ENCODE measurements around the gene TMEM72. TPM values are rescaled to one million over a fixed set of nuclear protein-coding genes. Genes with fewer than 3 reads are reported as not detected.
A peak's percentile ranks its signal among the peaks of the same experiment; 100 is the strongest.

Gene TMEM72
- total and polyA plus RNA-seq, 2 of the 13 experiments (the other 11 are each of a cell fraction or from before 2014, with no cell fraction given): 0.04 TPM; not detected in 1

DNA sequence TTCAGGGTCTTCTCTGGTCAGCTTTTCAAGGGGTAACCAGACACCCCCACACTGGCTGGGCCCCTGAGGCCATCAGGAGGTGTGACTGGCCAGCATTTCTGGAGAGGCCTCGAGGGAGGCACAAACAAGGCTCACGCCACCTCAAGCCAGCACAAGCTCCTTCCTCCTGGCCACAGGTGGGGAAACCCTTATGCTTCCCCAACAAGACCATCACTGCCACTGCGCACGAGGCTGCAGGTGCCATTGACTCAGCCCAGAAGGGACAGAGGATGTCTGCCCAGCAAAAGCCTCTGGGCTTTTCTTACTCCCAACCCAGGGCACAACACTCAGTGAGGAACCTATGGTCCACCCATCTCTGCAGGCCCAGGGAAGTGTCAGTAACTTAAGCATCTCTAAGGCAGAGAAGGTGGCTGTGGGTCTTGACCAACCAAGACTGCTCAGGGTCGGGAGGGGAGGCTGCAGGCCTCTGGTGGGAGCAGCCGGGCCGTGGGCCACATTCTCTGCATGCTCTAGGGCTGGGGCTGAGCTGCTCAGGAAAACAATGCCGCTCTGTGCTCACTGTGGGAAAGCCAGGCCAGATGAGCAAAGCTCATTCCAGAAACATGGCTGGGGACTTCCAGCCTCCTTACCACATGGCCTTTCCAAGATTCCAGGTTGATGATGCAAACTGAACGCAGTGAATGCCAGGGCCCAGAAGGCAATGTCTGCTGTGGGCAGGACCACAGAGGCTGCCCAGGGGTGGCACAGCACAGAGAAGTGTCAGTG, 24.2 kb downstream of the TMEM72 start (continued):
- TF ChIP-seq, protein P1, sequence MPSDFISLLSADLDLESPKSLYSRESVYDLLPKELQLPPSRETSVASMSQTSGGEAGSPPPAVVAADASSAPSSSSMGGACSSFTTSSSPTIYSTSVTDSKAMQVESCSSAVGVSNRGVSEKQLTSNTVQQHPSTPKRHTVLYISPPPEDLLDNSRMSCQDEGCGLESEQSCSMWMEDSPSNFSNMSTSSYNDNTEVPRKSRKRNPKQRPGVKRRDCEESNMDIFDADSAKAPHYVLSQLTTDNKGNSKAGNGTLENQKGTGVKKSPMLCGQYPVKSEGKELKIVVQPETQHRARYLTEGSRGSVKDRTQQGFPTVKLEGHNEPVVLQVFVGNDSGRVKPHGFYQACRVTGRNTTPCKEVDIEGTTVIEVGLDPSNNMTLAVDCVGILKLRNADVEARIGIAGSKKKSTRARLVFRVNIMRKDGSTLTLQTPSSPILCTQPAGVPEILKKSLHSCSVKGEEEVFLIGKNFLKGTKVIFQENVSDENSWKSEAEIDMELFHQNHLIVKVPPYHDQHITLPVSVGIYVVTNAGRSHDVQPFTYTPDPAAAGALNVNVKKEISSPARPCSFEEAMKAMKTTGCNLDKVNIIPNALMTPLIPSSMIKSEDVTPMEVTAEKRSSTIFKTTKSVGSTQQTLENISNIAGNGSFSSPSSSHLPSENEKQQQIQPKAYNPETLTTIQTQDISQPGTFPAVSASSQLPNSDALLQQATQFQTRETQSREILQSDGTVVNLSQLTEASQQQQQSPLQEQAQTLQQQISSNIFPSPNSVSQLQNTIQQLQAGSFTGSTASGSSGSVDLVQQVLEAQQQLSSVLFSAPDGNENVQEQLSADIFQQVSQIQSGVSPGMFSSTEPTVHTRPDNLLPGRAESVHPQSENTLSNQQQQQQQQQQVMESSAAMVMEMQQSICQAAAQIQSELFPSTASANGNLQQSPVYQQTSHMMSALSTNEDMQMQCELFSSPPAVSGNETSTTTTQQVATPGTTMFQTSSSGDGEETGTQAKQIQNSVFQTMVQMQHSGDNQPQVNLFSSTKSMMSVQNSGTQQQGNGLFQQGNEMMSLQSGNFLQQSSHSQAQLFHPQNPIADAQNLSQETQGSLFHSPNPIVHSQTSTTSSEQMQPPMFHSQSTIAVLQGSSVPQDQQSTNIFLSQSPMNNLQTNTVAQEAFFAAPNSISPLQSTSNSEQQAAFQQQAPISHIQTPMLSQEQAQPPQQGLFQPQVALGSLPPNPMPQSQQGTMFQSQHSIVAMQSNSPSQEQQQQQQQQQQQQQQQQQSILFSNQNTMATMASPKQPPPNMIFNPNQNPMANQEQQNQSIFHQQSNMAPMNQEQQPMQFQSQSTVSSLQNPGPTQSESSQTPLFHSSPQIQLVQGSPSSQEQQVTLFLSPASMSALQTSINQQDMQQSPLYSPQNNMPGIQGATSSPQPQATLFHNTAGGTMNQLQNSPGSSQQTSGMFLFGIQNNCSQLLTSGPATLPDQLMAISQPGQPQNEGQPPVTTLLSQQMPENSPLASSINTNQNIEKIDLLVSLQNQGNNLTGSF (CRISPR knock-in tag; IDR thresholded peaks at IDR 0.05): 0 out of 2 replicates have a peak, but pooled peaks have one; percentile 63
- TF ChIP-seq, protein P2, sequence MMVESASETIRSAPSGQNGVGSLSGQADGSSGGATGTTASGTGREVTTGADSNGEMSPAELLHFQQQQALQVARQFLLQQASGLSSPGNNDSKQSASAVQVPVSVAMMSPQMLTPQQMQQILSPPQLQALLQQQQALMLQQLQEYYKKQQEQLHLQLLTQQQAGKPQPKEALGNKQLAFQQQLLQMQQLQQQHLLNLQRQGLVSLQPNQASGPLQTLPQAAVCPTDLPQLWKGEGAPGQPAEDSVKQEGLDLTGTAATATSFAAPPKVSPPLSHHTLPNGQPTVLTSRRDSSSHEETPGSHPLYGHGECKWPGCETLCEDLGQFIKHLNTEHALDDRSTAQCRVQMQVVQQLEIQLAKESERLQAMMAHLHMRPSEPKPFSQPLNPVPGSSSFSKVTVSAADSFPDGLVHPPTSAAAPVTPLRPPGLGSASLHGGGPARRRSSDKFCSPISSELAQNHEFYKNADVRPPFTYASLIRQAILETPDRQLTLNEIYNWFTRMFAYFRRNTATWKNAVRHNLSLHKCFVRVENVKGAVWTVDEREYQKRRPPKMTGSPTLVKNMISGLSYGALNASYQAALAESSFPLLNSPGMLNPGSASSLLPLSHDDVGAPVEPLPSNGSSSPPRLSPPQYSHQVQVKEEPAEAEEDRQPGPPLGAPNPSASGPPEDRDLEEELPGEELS (CRISPR knock-in tag; IDR thresholded peaks at IDR 0.05): peak; percentile 79
- TF ChIP-seq NAIF1 (CRISPR knock-in tag; IDR thresholded peaks at IDR 0.05; ENCODE audit: borderline replicate concordance): peak; percentile 30; the same call in 1 of the 2 replicates
- peak; percentile 78 for TF ChIP-seq ZNF546 (CRISPR knock-in tag; conservative IDR thresholded peaks at IDR 0.05)
- TF ChIP-seq ZNF367 (CRISPR knock-in tag; IDR thresholded peaks at IDR 0.05; ENCODE audit: borderline replicate concordance): no peak
- TF ChIP-seq CCDC6 (CRISPR knock-in tag; IDR thresholded peaks at IDR 0.05): peak; percentile 96
- TF ChIP-seq, protein P3, sequence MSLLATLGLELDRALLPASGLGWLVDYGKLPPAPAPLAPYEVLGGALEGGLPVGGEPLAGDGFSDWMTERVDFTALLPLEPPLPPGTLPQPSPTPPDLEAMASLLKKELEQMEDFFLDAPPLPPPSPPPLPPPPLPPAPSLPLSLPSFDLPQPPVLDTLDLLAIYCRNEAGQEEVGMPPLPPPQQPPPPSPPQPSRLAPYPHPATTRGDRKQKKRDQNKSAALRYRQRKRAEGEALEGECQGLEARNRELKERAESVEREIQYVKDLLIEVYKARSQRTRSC (CRISPR knock-in tag; IDR thresholded peaks at IDR 0.05; ENCODE audit: low read depth): no peak; the same call in 1 of the 2 replicates
- TF ChIP-seq, protein P4, sequence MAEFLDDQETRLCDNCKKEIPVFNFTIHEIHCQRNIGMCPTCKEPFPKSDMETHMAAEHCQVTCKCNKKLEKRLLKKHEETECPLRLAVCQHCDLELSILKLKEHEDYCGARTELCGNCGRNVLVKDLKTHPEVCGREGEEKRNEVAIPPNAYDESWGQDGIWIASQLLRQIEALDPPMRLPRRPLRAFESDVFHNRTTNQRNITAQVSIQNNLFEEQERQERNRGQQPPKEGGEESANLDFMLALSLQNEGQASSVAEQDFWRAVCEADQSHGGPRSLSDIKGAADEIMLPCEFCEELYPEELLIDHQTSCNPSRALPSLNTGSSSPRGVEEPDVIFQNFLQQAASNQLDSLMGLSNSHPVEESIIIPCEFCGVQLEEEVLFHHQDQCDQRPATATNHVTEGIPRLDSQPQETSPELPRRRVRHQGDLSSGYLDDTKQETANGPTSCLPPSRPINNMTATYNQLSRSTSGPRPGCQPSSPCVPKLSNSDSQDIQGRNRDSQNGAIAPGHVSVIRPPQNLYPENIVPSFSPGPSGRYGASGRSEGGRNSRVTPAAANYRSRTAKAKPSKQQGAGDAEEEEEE (CRISPR knock-in tag; IDR thresholded peaks at IDR 0.05; ENCODE audit: borderline replicate concordance): peak; percentile 69; the same call in 1 of the 2 replicates
- no peak for TF ChIP-seq U2AF2 (IDR thresholded peaks at IDR 0.05; ENCODE audit: low read depth, low read length)
- 0 out of 2 replicates have a peak, but pooled peaks have one; percentile 6 for TF ChIP-seq ZNF451 (CRISPR knock-in tag; IDR thresholded peaks at IDR 0.05)
- no peak for TF ChIP-seq ZNF556 (CRISPR knock-in tag; IDR thresholded peaks at IDR 0.05; ENCODE audit: borderline replicate concordance)
- TF ChIP-seq, protein P5, sequence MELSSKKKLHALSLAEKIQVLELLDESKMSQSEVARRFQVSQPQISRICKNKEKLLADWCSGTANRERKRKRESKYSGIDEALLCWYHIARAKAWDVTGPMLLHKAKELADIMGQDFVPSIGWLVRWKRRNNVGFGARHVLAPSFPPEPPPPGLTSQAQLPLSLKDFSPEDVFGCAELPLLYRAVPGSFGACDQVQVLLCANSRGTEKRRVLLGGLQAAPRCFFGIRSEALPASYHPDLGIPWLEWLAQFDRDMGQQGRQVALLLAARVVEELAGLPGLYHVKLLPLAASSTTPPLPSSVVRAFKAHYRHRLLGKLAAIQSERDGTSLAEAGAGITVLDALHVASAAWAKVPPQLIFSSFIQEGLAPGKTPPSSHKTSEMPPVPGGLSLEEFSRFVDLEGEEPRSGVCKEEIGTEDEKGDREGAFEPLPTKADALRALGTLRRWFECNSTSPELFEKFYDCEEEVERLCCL (CRISPR knock-in tag; IDR thresholded peaks at IDR 0.05; ENCODE audit: borderline replicate concordance): no peak
- no peak for TF ChIP-seq ZNF101 (CRISPR knock-in tag; IDR thresholded peaks at IDR 0.05; ENCODE audit: borderline replicate concordance, low read depth)
- no peak for TF ChIP-seq ATF1 (CRISPR knock-in tag; IDR thresholded peaks at IDR 0.05)
- 0 out of 2 replicates have a peak, but pooled peaks have one; percentile 32 for TF ChIP-seq ZBTB21 (CRISPR knock-in tag; IDR thresholded peaks at IDR 0.05)
